Peyer's patch (tissue), 4 donors: ENCODE results near the gene NDRG2.

Experiments used
- POLR2A ChIP-seq, 2 donors: fragments of 450-650 bp; IDR thresholded peaks; one replicate each; pipeline ENCODE4 v1.5.1; 2017; ENCODE audit warnings: antibody characterized with exemption in 2 of 2, mild to moderate bottlenecking in 2 of 2, moderate library complexity in 2 of 2
- TF ChIP-seq, protein P1 (sequence below), 6 experiments: fragments of 450-650 bp in 4 of 6; fragments of 200-600 bp in 2 of 6; sonication (generic) in 1 of 6; IDR thresholded peaks; one replicate each; pipeline ENCODE4 v1.5.1; 2017 to 2019; ENCODE audit warnings: antibody characterized with exemption in 6 of 6, mild to moderate bottlenecking in 3 of 6, moderate library complexity in 1 of 6

- TF ChIP-seq, protein P1, sequence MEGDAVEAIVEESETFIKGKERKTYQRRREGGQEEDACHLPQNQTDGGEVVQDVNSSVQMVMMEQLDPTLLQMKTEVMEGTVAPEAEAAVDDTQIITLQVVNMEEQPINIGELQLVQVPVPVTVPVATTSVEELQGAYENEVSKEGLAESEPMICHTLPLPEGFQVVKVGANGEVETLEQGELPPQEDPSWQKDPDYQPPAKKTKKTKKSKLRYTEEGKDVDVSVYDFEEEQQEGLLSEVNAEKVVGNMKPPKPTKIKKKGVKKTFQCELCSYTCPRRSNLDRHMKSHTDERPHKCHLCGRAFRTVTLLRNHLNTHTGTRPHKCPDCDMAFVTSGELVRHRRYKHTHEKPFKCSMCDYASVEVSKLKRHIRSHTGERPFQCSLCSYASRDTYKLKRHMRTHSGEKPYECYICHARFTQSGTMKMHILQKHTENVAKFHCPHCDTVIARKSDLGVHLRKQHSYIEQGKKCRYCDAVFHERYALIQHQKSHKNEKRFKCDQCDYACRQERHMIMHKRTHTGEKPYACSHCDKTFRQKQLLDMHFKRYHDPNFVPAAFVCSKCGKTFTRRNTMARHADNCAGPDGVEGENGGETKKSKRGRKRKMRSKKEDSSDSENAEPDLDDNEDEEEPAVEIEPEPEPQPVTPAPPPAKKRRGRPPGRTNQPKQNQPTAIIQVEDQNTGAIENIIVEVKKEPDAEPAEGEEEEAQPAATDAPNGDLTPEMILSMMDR (IDR thresholded peaks at IDR 0.05): no peak
- no peak for TF ChIP-seq POLR2A (IDR thresholded peaks at IDR 0.05)
Observed at GRCh38 chr14:21030531-21030930, 5.7 kb upstream of the NDRG2 start.
